ENCODE data around the gene ATP12A. TPM values are rescaled to one million over a fixed set of nuclear protein-coding genes. Genes with fewer than 3 reads are reported as not detected.

Gene ATP12A
- polyA plus RNA-seq, 3 donors: not detected

GRCh38 chr13:24700539-24700938 is 20.3 kb downstream of the ATP12A start:
- no peak overlapping the region for H3K4me3 ChIP-seq (replicated peaks in 1 of 3; ENCODE audit: low read depth in 2 of 3, low read length in 3 of 3)
- no peaks in the 10 kb centered on the region for H3K27me3 ChIP-seq (ENCODE audit: control insufficient read depth in 2 of 2, insufficient read depth in 2 of 2, low read length in 2 of 2)
- no peak for TF ChIP-seq CTCF (IDR thresholded peaks at IDR 0.05)
- WGBS (ENCODE audit: insufficient coverage): 92% methylated on average over 6 of the region's 8 CpGs
- Mint-ChIP-seq H3K36me3 (no peaks in the 10 kb centered on the region), H3K27ac (no peak overlapping the region), H3K27me3 (ENCODE audit: low read depth in 3 of 3) (peaks cover 2 to 4% (median 3%) of the 10 kb centered on the region in 3 donors), H3K4me3 (no peak overlapping the region), H3K9me3 (peaks cover 0 to 3% (median 0%) of the 10 kb centered on the region in 7 donors), H3K4me1 (no peaks in the 10 kb centered on the region)
- H3K9me3 ChIP-seq (replicated peaks in 1 of 2; ENCODE audit: control insufficient read depth in 1 of 2, insufficient read depth in 1 of 2, low read length in 2 of 2): no peaks in the 10 kb centered on the region
- no peaks in the 10 kb centered on the region for H3K4me1 ChIP-seq (ENCODE audit: control insufficient read depth in 1 of 2, insufficient read depth in 2 of 2, low read length in 2 of 2)
- H2AFZ ChIP-seq (ENCODE audit: insufficient read depth, low read depth, low read length, poor library complexity, severe bottlenecking): no peak overlapping the region
- intact Hi-C loops (cut with micrococcal nuclease): no loop called here
- no peak overlapping the region for H3K9ac ChIP-seq (ENCODE audit: insufficient read depth, low read length, poor library complexity, severe bottlenecking)
- no peak for DNase-seq
- no peaks in the 10 kb centered on the region for H4K20me1 ChIP-seq (ENCODE audit: insufficient read depth, low read length)
- H3K27ac ChIP-seq (ENCODE audit: low read depth in 1 of 2, low read length in 2 of 2): no peak overlapping the region
- H3K4me2 ChIP-seq (replicated peaks; ENCODE audit: extremely low read depth, low read length, poor library complexity, severe bottlenecking): no peak overlapping the region
- H3K36me3 ChIP-seq (replicated peaks in 1 of 2; ENCODE audit: control insufficient read depth in 1 of 2, insufficient read depth in 2 of 2, low read length in 2 of 2): no peaks in the 10 kb centered on the region
- H3K79me2 ChIP-seq (ENCODE audit: insufficient read depth, low read length): no peaks in the 10 kb centered on the region

- Histone ChIP-seq H3K27ac (ENCODE audit: low read depth in 1 of 2, low read length in 2 of 2) (no peak overlapping the region), H3K9me3 (replicated peaks in 1 of 2; ENCODE audit: control insufficient read depth in 1 of 2, insufficient read depth in 1 of 2, low read length in 2 of 2) (no peaks in the 10 kb centered on the region), H3K27me3 (ENCODE audit: control insufficient read depth in 2 of 2, insufficient read depth in 2 of 2, low read length in 2 of 2) (no peaks in the 10 kb centered on the region), H3K4me3 (replicated peaks in 1 of 3; ENCODE audit: low read depth in 2 of 3, low read length in 3 of 3) (no peak overlapping the region), H3K4me1 (ENCODE audit: control insufficient read depth in 1 of 2, insufficient read depth in 2 of 2, low read length in 2 of 2) (peaks cover 3 to 6% of the 10 kb centered on the region in 2 donors), H3K4me2 (replicated peaks; ENCODE audit: extremely low read depth, low read length, poor library complexity, severe bottlenecking) (no peak overlapping the region), H3K9ac (ENCODE audit: insufficient read depth, low read length, poor library complexity, severe bottlenecking) (no peak overlapping the region), H3K79me2 (ENCODE audit: insufficient read depth, low read length) (no peaks in the 10 kb centered on the region), H4K20me1 (ENCODE audit: insufficient read depth, low read length) (no peaks in the 10 kb centered on the region), H2AFZ (ENCODE audit: insufficient read depth, low read depth, low read length, poor library complexity, severe bottlenecking) (no peak overlapping the region), H3K36me3 (replicated peaks in 1 of 2; ENCODE audit: control insufficient read depth in 1 of 2, insufficient read depth in 2 of 2, low read length in 2 of 2) (no peaks in the 10 kb centered on the region)
- H3K4me1 Mint-ChIP-seq: peaks cover 12% of the 10 kb centered on the region
- H3K4me3 Mint-ChIP-seq: no peak overlapping the region
- DNase-seq: no peak
- no peaks in the 10 kb centered on the region for H3K36me3 Mint-ChIP-seq
- no peak overlapping the region for H3K27ac Mint-ChIP-seq
- WGBS (ENCODE audit: insufficient coverage): 92% methylated on average over 11 of the region's 14 CpGs
- H3K9me3 Mint-ChIP-seq: peaks cover 0 to 3% (median 0%) of the 10 kb centered on the region in 7 donors
- no peak for TF ChIP-seq CTCF (IDR thresholded peaks at IDR 0.05)
- intact Hi-C loops (cut with micrococcal nuclease): no loop called here
- peaks cover 2 to 7% (median 3%) of the 10 kb centered on the region in 3 donors for H3K27me3 Mint-ChIP-seq (ENCODE audit: low read depth in 3 of 3)
These were observed 26.8 kb downstream of the ATP12A start for GRCh38 chr13:24706886-24707585.

All from CD14-positive monocyte (primary cell).